Upper lobe of left lung (tissue), 6 donors: Measurements from ENCODE around the gene NRDE2. TPM values are rescaled to one million over a fixed set of nuclear protein-coding genes. Genes with fewer than 3 reads are reported as not detected.
"Not testable (repeated sequence)": the region's sequence is repeated elsewhere in the genome, so short reads cannot be mapped to it uniquely, and the experiment has no call there.

Experiments used
- ATAC-seq, 2 donors: fragments of 200-7000 bp; cut with Tn5 transposase; one replicate each; pipeline ENCODE4 v1.9.1; 2022; ENCODE audit warnings: mild to moderate bottlenecking in 2 of 2, moderate library complexity in 2 of 2; ENCODE audit not compliant: low FRiP score in 2 of 2
- DNase-seq, 2 donors: peaks; one replicate each; pipeline ENCODE4 v3.0.0-alpha.2; 2019 to 2020
- H3K27ac ChIP-seq, 4 donors: fragments of 200-600 bp; sonication (generic); one replicate each; pipeline ENCODE4 v1.5.1; 2016 to 2019
- H3K27me3 ChIP-seq, 4 donors: fragments of 200-600 bp; sonication (generic); one replicate each; pipeline ENCODE4 v1.5.1; 2017 to 2019
- H3K36me3 ChIP-seq, 4 donors: fragments of 200-600 bp; sonication (generic); one replicate each; pipeline ENCODE4 v1.5.1; 2016 to 2019
- H3K4me1 ChIP-seq, 4 donors: fragments of 200-600 bp; sonication (generic); one replicate each; pipeline ENCODE4 v1.5.1; 2018 to 2019
- H3K4me3 ChIP-seq, 4 donors: fragments of 200-600 bp; sonication (generic); one replicate each; pipeline ENCODE4 v1.5.1; 2017 to 2019; ENCODE audit warnings: mild to moderate bottlenecking in 2 of 4, moderate library complexity in 1 of 4
- H3K9me3 ChIP-seq, 4 donors: fragments of 200-600 bp; sonication (generic); one replicate each; pipeline ENCODE4 v1.5.1; 2018 to 2019
- CTCF ChIP-seq, 6 experiments: fragments of 450-650 bp in 4 of 6; fragments of 200-600 bp in 2 of 6; sonication (generic) in 2 of 6; IDR thresholded peaks; one replicate each; pipeline ENCODE4 v1.5.1; 2016 to 2019; ENCODE audit warnings: antibody characterized with exemption in 6 of 6
- EP300 ChIP-seq, 4 donors: sonication (generic); formaldehyde crosslinking; IDR thresholded peaks; one replicate each; pipeline ENCODE4 v1.5.1; 2017; ENCODE audit warnings: antibody characterized with exemption in 4 of 4, control low read depth in 2 of 4
- POLR2A ChIP-seq, 4 donors: fragments of 450-650 bp; IDR thresholded peaks; one replicate each; pipeline ENCODE4 v1.5.1; 2016 to 2017; ENCODE audit warnings: antibody characterized with exemption in 4 of 4, mild to moderate bottlenecking in 2 of 4
- POLR2AphosphoS5 ChIP-seq, 2 donors: sonication (generic); formaldehyde crosslinking; IDR thresholded peaks; one replicate each; pipeline ENCODE4 v1.5.1; 2017; ENCODE audit warnings: antibody characterized with exemption in 2 of 2
- WGBS, 2 donors: methylation state at CpG; one replicate each; pipeline ENCODE4 v1.1.5; 2017 to 2018; 5-methylcytosine and 5-hydroxymethylcytosine counted together
- total RNA-seq, 6 donors: library from RNA; depleted of rRNA in 4 of 6; stranded (reverse); fragments of >200 nt in 4 of 6; gene quantifications; one replicate each; pipeline versions ENCODE4 v1.1.0 to v1.2.1, GENCODE V29; 2016 to 2021
- donor health status: DM: no; HTN: no; CAD: no; lungs with moderate emphysema.
- donor health status: DM: no; HTN: yes; CAD: no; lungs with severe emphysema.

Gene NRDE2
- total RNA-seq, 6 donors from 2014 or later, result 12.0 to 51.3 (median 20.3) TPM

- Histone ChIP-seq H3K36me3 (no peaks in the 10 kb centered on the region), H3K9me3 (peaks cover 18 to 45% (median 41%) of the 10 kb centered on the region in 4 donors), H3K4me1 (no peaks in the 10 kb centered on the region), H3K4me3 (no peak overlapping the region), H3K27me3 (no peaks in the 10 kb centered on the region), H3K27ac (no peak overlapping the region)
- TF ChIP-seq POLR2A (IDR thresholded peaks at IDR 0.05), result no peak
- TF ChIP-seq EP300 (IDR thresholded peaks at IDR 0.05), result no peak
- TF ChIP-seq CTCF (IDR thresholded peaks at IDR 0.05), result no peak
- TF ChIP-seq POLR2AphosphoS5 (IDR thresholded peaks at IDR 0.05), result no peak
- ATAC-seq (no peak), DNase-seq (no peak)
Observed at GRCh38 chr14:90242444-90242843, 89.3 kb downstream of the NRDE2 start.

DNA sequence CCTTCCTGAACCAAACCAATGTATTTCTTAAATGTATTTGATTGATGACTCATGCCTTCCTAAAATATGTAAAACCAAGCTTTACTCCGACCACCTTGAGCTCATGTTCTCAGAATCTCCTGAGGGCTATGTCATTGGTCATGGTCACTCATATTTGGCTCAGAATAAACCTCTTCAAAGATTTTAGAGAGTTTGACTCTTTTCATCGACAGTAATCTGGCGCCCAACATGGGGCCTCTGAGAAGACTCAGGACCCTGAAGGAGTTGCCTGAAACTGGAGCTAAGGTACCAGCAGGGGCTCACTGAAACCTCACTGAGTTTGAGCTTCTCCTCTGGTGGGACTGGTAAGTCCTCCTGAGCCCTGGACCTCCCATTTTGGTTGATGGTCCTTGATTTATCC, 92.6 kb downstream of the NRDE2 start:
- peaks cover 0 to 4% (median 1%) of the 10 kb centered on the region in 4 donors for H3K4me1 ChIP-seq
- ATAC-seq (no peak), DNase-seq (no peak)
- no peak overlapping the region for H3K4me3 ChIP-seq
- no peaks in the 10 kb centered on the region for H3K36me3 ChIP-seq
- H3K9me3 ChIP-seq, result peaks cover 18 to 51% (median 42%) of the 10 kb centered on the region in 4 donors
- TF ChIP-seq POLR2AphosphoS5 (IDR thresholded peaks at IDR 0.05), result no peak
- no peak for TF ChIP-seq POLR2A (IDR thresholded peaks at IDR 0.05)
- no peak for TF ChIP-seq EP300 (IDR thresholded peaks at IDR 0.05)
- no peak for TF ChIP-seq CTCF (IDR thresholded peaks at IDR 0.05)
- H3K27ac ChIP-seq, result no peak overlapping the region
- H3K27me3 ChIP-seq, result no peaks in the 10 kb centered on the region
- WGBS, 2 donors, result 74 to 75% methylated on average over 3 of the region's 3 CpGs

DNA sequence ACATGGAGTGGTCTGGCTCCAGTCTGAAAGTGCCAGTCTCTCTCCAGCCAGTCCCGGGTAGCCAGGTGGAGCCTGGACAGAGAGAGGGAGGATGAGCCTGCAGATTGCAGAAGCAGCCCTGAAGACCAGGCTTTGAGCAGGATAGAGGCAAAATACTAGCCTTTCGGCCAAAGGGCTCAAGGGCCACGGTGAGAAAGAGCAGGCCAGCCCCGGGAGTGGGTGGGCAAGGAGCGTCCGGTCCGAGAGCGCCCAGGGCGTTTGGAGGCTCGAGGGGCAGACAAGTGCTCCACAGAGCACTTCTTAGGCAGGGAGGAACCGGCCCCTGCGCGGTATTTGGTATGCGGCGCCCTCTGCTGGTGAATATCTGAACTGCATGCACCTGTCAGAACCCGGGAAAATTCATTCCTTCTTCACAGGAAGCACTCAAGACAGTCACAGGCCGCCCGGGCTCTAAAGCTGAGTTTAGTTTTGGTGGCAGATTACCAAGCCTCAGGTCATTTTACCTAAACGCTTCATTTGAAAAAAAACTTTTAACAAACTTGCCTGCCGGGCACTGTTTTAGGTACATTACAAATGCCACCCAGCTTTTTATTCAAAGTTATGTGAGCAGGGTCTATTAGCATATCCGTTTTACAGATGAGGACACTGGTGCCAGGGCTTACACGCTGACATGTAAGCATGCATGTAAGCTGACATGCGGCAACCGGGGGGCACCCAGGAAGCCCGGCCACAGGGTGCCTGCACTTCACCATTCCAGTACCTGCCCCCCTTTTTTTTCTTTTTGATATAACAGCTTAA, 96.4 kb downstream of the NRDE2 start:
- Histone ChIP-seq H3K27ac (no peak overlapping the region), H3K36me3 (no peaks in the 10 kb centered on the region), H3K4me1 (peaks cover 0 to 4% (median 1%) of the 10 kb centered on the region in 4 donors), H3K9me3 (peaks cover 16 to 34% (median 29%) of the 10 kb centered on the region in 4 donors), H3K27me3 (no peaks in the 10 kb centered on the region), H3K4me3 (no peak overlapping the region)
- TF ChIP-seq POLR2AphosphoS5 (IDR thresholded peaks at IDR 0.05) (no peak), CTCF (IDR thresholded peaks at IDR 0.05) (peak; percentile 87 to 94 (median 92))
- peak; percentile 86 to 89 for ATAC-seq
- DNase-seq, result peak; percentile 63 to 75
- WGBS, 2 donors, result 17 to 18% methylated on average over 19 to 22 of the region's 25 CpGs

DNA sequence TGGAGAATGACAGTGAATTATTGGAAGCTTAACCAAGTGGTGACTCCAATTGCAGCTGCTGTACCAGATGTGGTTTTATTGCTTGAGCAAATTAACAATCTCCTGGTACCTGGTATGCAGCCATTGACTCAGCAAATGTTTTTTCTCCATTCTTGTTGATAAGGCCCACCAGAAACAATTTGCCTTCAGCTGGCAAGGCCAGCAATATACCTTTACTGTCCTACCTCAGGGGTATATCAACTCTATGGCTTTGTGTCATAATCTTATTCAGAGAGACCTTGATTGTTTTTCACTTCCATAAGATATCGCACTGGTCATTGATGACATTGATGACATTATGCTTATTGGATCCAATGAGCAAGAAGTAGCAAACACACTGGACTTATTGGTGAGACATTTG, 101.8 kb downstream of the NRDE2 start:
- not testable (repeated sequence) for H3K4me1 ChIP-seq, H3K4me3 ChIP-seq, DNase-seq, H3K36me3 ChIP-seq, H3K27me3 ChIP-seq, H3K27ac ChIP-seq, H3K9me3 ChIP-seq, ATAC-seq
- 100% methylated on average over 1 of the region's 1 CpG for WGBS, 2 donors

- 83 to 84% methylated on average over 4 of the region's 4 CpGs for WGBS, 2 donors
- no peaks in the 10 kb centered on the region for H3K27me3 ChIP-seq
- no peaks in the 10 kb centered on the region for H3K4me1 ChIP-seq
- H3K27ac ChIP-seq, result no peak overlapping the region
- H3K4me3 ChIP-seq, result no peak overlapping the region
- no peaks in the 10 kb centered on the region for H3K36me3 ChIP-seq
- peaks cover 0 to 1% (median 0%) of the 10 kb centered on the region in 4 donors for H3K9me3 ChIP-seq
- ATAC-seq, result no peak
- TF ChIP-seq CTCF (IDR thresholded peaks at IDR 0.05) (no peak), POLR2AphosphoS5 (IDR thresholded peaks at IDR 0.05) (no peak), POLR2A (IDR thresholded peaks at IDR 0.05) (no peak), EP300 (IDR thresholded peaks at IDR 0.05) (no peak)
- DNase-seq, result no peak
Observed at GRCh38 chr14:90228478-90228877, 103.3 kb downstream of the NRDE2 start.

Other genes starting within 250 kb of the NRDE2 start
- gene PSMC1, start 75.4 kb downstream of the NRDE2 start, total RNA-seq, result 100 to 1,000 TPM in 1 of 6 donors, 10 to 100 TPM in 5; 29.3 to 101 (median 72.7) TPM
- gene CALM1, start 65.1 kb upstream of the NRDE2 start, total RNA-seq, result 100 to 1,000 TPM; 186 to 586 (median 415) TPM